Astrocyte of the cerebellum (primary cell): ENCODE data around the gene ATXN7.
A peak's percentile ranks its signal among the peaks of the same experiment; 100 is the strongest.

Experiments used
- DNase-seq: peaks from one replicate; pipeline ENCODE4 v3.0.0-alpha.2; 2011; ENCODE audit warnings: low read depth
- H3K4me3 ChIP-seq: 2 replicates; pipeline ENCODE4 v1.5.1; 2011; ENCODE audit warnings: mild to moderate bottlenecking, low read depth, low read length, moderate library complexity
- CTCF ChIP-seq: IDR thresholded peaks from 2 replicates; pipeline ENCODE4 v1.5.1; 2012; ENCODE audit warnings: low read length, low read depth, moderate library complexity, mild to moderate bottlenecking; ENCODE audit errors: missing control alignments
- in situ Hi-C: cut with HindIII; loops from 2 replicates; pipeline ENCODE4 v1.10.0; 2017; ENCODE audit warnings: low sequenced_read_pairs

ATXN7 gene

GRCh38 chr3:63976161-63976871 lies 112.6 kb downstream of the ATXN7 start:
- H3K4me3 ChIP-seq = no peak overlapping the region
- no peak for TF ChIP-seq CTCF
- in situ Hi-C loops = no loop called here
- DNase-seq = peak; percentile 92

- H3K4me3 ChIP-seq = no peak overlapping the region
- in situ Hi-C loops = no loop called here
- no peak for DNase-seq
- no peak for TF ChIP-seq CTCF
Measured at GRCh38 chr3:63976872-63977200, 113.2 kb downstream of the ATXN7 start.

- H3K4me3 ChIP-seq = no peak overlapping the region
- in situ Hi-C loops = no loop called here
- DNase-seq = no peak
- no peak for TF ChIP-seq CTCF
Measured at GRCh38 chr3:63977893-63978292, 114.2 kb downstream of the ATXN7 start.

DNA sequence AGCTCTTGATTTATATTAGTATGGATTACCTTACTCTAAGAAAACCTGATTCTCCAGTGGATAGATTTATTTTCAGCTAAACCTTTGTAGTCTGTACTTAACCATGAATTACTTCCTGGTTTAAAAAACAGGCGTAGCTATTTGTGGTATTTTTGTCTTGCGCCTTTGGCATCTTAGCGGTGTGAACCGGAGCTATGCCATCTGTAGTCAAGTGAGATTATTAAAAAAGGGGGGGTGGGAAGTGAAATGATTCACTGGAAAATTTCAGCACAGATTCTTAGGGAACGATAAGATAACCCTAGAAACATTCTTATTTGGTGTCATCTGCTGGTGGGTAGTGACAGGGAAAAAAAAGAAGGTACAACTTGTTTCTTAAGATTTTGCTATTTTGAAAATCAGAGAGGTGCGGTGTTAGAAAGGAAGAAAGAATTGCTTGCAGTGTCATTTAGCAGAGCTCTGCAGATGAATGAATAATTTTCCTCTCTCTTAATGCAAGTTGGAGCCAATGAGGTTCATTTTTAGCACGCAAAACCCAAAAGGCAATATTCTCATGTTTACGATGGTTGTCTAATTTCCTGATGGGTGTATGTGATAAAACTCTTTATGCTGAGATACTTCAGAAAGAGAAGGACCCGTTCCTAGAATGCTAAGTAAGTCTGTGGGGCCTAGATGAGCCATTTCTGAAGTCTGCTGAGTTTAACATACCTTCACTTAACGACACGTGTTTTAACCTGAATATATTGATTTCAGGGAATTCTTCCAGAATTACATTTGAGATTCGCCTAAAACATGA lies 115.6 kb downstream of the ATXN7 start:
- DNase-seq = no peak
- H3K4me3 ChIP-seq = no peak overlapping the region
- in situ Hi-C loops = no loop called here
- TF ChIP-seq CTCF = no peak

GRCh38 chr3:63980019-63980418 lies 116.4 kb downstream of the ATXN7 start:
- DNase-seq = no peak
- in situ Hi-C loops = no loop called here
- TF ChIP-seq CTCF = no peak
- H3K4me3 ChIP-seq = no peak overlapping the region

- no peak overlapping the region for H3K4me3 ChIP-seq
- no peak for DNase-seq
- TF ChIP-seq CTCF = no peak
- in situ Hi-C loops = no loop called here
Measured at GRCh38 chr3:63980830-63981498, 117.3 kb downstream of the ATXN7 start.
